SHP77 treated with DMSO at 0.1 percent for 48 hours (cell line): ENCODE results near the gene MAD1L1.
A peak's percentile ranks its signal among the peaks of the same experiment; 100 is the strongest.

Experiments used
- DNase-seq: peaks from one replicate; lab custom pipeline; 2025; lab: John Stamatoyannopoulos, UW

The MAD1L1 gene

DNA sequence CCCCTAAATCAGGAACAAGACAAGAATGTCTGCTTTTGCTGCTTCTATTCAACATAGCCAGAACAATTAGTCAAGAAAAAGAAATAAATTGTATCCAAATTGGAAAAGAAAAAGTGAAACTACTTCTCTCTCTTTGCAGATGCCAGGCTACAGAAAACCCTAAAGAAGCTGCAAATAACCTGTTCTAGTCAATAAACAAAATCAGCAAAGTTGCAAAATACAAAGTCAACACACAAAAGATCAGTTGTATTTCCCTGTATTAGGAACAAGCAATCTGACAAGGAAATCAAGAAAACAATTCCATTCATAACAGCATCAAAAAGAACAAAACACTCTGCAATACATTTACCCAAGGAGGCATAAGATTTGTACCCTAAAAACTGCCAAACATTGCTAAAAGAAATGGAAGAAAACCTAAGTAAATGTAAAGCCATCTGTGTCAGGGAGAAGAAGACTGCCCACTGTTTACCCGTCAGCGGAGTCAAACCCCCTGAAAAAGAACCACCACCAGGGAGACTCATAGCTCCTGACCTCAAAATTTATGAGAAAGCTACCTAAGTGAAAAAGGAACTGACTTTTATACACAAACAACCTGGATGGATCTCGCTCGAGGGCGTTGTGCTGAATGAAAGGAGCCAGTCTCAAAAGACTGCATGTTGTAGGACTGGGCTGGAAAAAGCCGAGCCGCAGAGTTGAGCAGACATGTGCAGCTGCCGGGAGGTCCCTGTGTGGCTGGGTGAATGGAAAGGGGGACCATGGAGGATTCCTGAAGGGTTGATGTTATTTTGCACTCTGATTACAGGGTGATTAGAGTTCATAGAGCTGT, 263.1 kb downstream of the MAD1L1 start:
- DNase-seq, result no peak

DNA sequence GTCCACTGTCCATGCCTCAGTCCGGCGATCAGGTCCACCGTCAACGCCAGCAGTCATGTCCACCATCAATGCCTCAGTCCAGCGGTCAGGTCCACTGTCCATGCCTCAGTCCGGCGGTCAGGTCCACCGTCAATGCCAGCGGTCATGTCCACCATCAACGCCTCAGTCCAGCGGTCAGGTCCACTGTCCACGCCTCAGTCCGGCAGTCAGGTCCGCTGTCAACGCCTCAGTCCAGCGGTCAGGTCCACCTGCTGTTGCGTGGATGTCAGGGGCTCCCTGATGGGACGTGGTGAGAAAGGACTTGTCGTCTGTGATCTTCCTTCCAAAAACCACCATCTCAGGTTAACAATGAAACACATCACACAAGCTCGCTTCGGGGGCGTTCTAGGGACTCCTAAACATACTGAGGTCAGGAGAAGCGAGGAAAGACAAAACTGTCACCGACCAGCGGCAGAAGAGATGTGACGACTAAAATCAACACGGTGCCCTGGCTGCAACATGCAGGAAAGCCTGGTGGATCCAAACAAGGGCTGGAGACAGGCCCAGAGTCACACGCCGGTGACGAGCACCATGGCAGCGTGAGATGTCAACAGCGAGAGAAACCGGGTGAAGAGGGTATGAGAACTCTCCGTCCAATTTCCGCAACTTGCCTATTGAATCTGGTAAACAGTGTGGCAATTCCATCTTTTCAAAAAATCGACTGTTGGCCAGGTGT, 264.2 kb downstream of the MAD1L1 start:
- no peak for DNase-seq

DNA sequence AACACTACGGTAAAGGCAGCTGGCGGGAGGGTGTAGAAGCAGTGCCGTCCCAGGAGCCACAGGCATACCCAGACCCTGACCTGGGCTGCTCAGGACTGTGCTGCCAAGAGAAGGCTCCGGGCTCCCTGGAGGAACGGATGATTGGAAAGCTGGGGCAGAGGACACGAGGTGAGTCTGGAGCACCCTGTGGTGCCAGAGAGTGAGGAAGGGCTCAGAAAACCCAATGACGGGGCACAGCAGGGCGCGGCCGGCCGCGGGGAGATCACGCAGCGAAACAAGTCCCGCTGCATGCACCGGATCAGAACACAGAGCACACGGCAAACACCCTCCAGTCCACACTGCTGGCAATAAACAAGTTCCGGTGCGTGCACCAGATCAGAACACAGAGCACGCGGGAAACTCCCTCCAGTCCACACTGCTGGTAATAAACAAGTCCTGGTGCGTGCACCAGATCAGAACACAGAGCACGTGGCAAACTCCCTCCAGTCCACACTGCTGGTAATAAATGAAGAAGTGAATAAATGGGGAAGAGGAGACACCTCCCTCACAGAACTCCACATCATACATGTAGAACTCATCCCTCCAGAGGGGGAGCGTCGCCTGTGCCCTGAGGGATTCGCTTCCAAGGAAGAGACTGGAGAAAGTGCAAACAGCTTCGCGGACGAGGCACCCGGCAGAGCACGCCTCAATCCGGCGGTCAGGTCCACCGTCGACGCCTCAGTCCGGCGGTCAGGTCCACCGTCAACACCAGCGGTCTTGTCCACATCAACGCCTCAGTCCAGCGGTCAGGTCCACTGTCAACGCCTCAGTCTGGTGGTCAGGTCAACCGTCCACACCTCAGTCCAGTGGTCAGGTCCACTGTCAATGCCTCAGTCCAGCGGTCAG, 265.0 kb downstream of the MAD1L1 start:
- no peak for DNase-seq

DNA sequence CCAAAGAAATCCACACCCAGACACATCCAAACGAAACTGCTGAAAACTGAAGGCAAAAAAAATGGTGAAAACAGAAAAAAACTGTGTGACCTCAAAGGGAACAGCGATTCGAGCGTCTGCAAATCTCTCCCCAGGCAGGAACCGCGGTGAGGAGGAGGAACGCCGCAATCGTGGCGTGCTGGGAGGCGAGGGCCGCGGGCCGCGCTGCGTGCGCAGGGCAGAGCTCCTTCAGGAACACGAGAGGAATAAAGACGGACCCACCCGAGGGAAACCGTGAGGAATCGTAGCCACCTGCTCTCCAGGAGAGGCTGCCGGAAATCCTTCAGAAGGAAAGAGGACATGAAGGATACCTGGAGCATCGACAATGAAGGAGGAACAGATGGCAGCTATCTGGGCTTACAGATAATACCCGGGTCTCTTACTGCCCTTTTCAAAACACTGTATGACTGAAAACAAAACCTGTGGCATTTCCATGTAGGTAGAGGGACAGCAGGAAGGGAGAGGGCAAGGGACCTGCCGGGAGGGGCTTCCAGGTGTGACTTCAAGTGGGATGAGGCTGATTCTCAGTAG, 266.0 kb downstream of the MAD1L1 start:
- peak; percentile 66 for DNase-seq

DNA sequence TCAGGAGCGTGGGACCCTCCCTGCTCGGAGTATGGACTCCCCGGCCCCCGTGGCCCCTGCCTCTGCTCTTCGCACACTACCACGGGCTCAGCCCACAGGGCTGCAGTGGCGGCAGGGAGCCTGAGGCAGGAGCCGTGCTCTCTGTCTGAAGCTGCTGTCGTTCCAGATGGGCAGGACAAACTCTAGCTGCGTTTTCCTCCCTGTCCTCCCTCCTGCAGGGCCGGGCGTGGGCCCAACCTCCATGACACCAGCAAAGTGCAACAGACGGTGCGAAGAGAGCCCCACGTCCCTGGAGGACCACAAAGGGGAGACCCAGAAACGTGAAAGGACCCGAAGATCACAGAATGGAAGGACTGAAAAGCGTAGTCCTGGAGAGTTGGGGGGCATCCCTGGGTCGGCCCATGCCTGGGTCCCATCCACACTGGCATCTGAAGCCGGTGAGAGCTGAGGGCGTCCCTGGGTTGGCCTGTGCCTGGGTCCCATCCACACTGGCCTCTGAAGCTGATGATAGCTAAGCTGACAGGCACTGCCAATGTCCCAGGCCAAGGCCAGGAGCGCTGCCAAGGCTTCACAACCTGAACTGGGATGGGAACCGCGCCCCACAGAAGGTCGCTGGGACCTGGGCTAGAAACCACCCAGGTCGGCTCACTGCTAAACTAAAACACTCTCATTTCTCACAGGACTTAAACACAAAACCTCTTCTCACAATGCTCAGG, 267.0 kb downstream of the MAD1L1 start:
- no peak for DNase-seq

DNA sequence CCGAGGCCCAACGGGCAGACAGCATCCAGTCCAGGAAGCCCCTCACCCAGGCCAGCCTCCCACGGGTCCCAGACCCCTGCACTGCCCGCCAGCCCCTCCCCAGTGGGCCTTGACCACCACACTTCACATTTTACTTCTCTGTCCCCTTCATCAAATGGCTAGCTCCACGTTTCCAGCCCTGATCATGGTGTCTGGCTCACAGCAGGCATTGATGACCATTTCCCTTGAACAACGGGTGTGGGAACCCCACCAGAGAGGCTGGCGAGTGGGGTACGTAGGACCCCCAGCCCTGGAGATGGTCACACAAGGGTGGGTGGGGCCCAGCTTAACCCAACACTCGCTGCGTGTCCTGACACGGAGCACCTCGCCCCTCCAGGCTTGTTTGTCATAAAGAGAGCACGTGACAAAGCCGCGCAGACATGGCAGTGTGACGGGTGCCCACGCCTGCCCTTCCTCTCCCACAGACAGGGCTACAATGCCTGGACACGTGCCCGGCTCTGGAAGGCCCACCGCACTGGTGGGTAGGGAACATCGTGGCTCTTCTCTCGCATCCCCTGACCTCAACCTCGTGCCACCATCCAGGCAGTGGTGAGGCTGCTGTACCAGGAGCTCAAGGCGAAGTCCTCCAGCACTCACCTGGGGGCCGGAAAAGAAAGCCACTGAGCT, 267.7 kb downstream of the MAD1L1 start:
- no peak for DNase-seq

DNA sequence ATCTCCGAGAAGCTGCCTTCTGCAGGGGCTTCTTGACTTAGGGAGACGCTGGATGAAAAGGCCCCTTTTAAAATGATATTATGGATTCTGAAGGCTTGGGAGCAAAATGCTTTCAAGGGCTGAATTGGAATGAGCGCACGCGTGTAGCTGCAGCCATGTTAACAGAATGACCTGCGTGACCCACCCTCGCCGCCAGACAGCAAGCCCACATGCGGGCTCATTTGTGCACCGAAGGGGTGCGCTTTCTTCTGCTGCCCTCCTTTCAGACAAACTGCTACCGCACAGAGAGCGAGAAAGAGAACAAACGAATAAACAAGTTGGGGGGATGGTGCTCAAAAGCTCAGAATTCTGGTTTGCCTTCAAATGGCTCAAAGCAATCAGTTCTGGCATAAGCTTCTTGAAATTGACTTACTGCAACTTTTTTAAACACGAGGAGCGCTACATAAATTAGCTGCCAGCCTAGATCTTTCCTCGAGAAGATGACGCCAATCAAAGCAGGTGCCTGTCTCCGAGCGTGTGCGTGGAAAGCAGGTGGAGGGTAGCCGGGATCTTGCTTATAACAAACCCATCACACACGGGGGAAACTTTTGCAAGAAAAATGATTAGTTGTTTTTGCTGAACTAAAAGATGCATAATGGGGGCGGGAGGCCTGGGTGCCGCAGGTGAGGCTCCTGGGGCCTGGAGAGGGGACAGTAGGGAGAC, 268.4 kb downstream of the MAD1L1 start:
- DNase-seq, result no peak

DNA sequence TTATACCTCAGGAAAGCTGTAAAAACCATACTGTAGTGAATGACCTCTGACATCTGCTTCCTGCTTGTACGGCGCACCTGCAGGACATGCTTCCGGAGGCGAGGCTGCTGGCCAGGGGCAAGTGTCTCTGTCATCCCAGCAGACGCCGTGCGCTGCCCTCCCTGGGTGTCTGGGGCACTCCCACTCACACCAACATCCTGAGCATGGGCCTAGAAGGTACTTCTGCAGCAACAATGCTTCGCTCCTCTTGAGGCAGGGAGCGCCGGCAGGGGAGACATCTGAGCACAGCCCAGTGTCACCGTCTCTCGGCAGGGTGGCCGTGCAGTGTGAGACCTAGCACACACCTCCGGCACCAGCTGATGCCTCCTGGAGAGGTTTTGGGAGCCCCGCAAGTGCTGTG, 269.2 kb downstream of the MAD1L1 start:
- peak; percentile 76 for DNase-seq

DNA sequence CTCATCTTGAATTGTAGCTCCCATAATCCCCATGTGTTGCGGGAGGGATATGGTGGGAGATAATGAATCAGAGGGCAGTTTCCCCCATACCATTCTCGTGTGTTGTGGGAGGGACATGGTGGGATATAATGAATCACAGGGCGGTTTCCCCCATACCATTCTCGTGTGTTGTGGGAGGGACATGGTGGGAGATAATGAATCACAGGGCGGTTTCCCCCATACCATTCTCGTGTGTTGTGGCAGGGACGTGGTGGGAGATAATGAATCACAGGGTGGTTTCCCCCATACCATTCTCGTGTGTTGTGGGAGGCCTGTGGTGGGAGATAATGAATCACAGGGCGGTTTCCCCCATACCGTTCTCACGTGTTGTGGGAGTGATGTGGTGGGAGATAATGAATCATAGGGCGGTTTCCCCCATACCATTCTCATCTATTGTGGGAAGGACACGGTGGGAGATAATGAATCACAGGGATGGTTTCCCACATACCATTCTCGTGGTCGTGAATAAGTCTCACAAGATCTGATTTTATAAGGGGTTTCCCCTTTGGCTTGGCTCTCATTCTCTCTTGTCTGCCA, 271.0 kb downstream of the MAD1L1 start:
- no peak for DNase-seq

DNA sequence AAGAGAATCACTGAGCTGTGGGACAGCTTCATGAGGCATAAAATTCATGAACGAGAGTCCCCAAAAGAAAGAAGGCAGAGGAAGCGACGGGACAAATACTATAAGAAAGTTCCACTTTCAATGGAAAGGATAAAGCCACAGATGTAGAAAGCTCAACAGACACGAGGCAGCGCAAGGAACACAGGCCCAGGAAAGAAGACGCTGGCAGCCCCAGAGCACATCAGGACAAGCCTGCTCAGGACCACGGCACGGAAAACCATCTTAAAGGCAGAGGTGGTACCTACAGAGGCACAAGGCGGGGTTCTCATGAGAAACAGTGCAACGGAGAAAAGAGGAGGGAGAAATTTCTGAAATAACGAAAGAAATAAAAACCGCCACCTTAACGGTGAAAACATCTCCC, 273.4 kb downstream of the MAD1L1 start:
- no peak for DNase-seq

DNA sequence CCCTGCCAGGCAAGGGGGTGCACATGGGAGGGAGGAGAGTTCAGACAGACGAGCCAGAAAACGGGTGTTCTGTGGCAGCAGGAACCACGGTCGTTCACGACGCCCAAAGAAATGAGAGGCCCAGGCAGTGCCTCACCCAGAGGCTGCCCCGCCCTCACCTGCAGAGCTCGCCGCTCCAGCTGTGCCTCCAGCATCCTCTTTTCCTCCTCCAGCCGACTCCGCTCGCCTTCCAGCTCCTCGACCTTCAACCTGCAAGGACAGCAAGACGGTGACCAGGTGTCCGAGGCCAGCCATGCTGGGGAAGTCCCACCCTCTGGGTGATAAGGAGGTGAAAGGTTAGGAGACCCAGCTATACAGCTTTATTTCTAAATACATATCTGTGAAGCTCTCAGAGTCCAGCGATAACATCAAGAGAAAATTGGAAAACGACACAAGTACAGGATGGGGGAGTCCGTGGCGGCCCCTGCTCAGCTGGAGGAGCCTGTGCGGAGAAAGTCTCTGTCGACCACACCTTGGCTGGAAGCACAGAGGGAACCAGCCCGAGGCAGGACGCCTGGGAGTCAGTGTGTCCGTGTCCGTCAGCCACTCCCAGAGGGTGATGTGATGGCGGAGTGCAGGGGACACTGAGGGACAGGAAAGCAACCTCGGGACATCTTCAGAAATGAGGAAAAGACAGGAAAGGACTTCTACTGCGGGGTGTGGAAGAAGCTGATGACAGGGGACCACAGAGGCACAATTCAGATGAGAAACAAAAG, 275.1 kb downstream of the MAD1L1 start:
- no peak for DNase-seq

DNA sequence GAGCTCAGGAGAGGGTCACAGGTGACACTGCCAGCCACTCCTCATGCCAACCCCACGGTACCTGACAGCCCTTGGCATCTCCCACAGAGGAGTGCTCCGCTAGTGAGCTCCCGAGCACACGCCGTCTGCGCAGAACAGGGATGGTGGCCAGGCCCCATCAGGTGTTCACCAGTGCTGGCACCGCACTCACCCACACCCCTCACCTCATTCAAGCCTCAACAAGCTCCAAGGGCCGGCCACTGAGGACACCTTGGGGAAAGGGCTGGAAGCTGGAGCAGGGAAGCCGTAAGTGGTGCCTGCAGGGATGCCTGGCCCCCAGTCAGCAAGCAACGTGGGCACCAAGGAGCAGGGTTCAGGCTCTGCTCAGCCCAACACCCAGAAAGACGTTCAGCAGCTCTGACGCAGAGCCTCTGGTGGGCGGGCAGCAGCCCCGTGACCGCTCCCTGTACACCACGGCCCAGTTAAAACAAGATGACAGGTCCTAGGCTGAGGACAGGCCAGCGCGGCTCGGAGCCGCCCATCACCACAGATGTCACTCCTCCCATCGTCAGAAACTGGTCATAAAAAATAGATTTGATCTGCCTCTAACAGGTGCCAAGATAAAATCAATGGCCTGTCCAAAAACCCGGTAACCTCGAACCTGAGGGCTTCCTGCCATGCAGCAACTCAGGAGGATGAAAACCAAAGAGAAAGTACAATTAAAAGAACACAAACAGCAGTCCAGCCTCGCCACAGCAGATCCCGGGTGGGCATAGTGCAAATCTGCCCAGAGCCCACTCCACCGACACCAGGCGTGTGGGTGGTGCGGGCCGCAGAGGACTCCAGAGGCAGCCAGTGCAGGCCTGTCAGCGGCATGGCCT, 275.9 kb downstream of the MAD1L1 start:
- no peak for DNase-seq

DNA sequence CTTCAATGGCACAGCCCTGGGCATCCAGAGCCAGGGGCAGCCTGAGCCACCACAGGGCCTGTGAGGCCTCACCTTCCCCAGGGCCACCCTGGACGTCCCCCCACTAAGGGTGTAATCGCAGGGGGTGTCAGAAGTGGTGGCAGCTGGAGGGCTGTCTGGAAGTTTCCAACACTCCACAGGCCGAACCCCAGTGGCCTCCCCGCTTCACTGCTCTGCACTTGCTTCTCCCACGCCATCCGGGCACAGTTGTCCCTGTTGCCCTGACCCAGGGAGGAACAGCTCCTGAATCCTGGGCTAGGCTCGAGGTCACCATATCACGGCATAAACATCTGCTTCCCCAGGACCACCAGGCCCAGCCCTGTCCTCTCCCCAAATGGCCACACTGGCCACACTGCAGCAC, 276.6 kb downstream of the MAD1L1 start:
- no peak for DNase-seq

DNA sequence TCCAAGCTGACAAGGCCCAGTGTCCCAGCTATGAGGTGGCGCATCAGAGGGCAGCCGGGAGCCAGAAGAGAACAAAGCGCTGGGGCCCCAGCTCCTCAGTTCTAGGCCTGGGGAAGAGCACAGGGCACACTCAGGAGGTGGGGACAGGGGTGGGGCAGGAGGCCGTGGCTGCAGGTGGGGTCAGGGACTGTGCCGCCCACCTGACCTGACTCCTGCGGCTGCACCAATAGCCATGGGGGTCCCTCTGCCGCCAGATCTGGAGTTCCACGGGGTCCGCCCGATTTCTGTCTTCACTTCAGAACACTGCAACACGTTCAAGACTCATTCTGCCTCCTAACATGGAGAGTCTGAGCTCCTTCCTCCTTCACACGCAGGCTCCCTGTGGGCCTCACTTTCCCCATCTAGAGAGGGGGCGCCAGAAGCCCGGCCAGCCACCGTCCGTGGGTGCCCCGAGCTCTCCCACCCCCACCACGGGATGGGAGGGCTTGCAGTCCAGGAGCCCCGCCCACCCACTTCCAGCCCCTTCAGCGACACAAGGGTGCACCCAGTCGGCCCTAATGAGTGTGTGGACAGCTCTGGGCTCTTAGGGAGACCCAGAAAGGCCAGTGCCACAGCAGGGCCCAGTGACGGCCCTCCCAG, 278.3 kb downstream of the MAD1L1 start:
- no peak for DNase-seq

DNA sequence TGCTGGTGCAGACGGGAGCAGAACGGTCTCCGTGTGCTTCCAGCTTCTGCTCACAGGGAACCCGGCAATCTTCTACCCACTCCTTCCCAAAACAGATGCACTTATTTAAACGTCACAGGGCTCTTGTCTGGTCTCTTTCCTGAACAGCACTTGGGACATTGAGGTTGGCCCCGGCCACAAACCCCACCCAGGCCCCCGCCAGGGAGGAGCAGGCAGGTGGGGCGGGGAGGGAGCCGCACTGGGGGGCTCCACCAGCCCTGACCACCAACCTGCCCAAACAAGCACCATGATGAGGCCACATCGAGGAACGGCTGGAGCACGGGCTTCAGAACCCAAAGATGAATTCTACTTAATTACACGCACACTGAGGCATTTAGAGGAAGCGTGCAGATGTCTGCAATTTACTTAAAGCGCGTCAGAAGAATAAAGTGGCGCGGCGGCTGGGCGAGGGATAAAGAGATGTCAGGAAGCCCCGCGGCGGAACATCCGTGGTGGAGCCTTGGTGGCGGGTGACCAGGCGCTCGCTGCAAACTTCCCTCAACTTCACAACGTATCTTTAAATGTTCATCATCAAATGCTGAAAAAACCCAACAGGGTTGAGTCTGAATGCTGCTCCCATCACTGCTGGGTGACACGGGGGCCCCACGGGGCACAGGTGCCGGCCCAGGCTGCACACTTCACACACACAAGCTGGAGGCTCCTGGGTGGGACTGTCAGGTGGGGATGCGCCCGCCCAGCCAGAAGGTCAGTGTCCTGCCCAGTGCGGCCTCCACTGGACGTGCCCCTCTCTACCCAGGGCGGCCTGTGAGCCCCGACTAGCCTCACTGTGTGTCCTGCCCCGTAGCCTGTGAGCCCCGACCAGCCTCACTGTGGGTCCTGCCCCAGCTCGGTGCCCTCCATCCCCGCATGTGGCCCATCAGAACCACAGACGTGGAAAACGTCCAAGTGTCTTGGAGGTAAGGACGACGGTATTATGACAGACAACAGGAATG, 279.2 kb downstream of the MAD1L1 start:
- no peak for DNase-seq

DNA sequence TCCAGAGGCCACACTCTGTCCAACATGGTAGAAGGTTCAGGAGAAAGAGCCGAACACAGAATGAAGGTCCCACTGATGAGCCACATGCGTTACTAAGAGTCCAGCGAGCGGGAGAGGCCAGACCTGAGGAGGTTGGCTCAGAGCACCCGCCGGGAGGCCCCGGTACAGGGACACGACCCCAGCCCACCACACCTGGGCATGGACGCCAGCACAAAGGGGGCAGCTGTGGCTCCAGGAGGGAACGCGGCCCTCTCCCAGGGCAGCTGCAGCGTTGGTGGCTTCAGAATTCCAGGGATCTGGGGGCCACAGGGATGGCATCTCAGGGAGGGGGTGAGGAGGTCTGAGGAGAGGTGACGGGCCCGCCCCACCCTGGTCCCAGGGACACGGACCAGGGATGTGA, 280.0 kb downstream of the MAD1L1 start:
- DNase-seq, result no peak
